COLO668 (cell line): ENCODE results near the gene FAM177A1.
"Not testable (repeated sequence)": the region's sequence is repeated elsewhere in the genome, so short reads cannot be mapped to it uniquely, and the experiment has no call there.

Source experiments
- DNase-seq: peaks from one replicate; lab custom pipeline; 2025; ENCODE audit not compliant: unreplicated experiment; lab: John Stamatoyannopoulos, UW

FAM177A1 gene

GRCh38 chr14:35046048-35046750 lies at the start of gene FAM177A1:
TSS of gene FAM177A1 (plus strand) at chr14:35046272. CDS start at chr14:35046464, 192 bp downstream.
- peak; percentile 98 for DNase-seq

GRCh38 chr14:34997762-34998161 lies 48.3 kb upstream of the FAM177A1 start:
- DNase-seq, result no peak

- no peak for DNase-seq
These were observed 46.6 kb upstream of the FAM177A1 start for GRCh38 chr14:34999500-34999899.

- no peak for DNase-seq
These were observed 44.5 kb upstream of the FAM177A1 start for GRCh38 chr14:35001621-35002020.

- DNase-seq, result no peak
These were observed 41.2 kb upstream of the FAM177A1 start for GRCh38 chr14:35004839-35005238.

GRCh38 chr14:35016568-35016967 lies 29.5 kb upstream of the FAM177A1 start:
- no peak for DNase-seq

GRCh38 chr14:35020713-35021112 lies 25.4 kb upstream of the FAM177A1 start:
- no peak for DNase-seq

GRCh38 chr14:35028435-35028834 lies 17.6 kb upstream of the FAM177A1 start:
- DNase-seq, result no peak

- DNase-seq, result no peak
These were observed 13.5 kb upstream of the FAM177A1 start for GRCh38 chr14:35032562-35032961.

GRCh38 chr14:35034440-35034833 lies 11.6 kb upstream of the FAM177A1 start:
- no peak for DNase-seq

- not testable (repeated sequence) for DNase-seq
These were observed 11.0 kb upstream of the FAM177A1 start for GRCh38 chr14:35034944-35035554.

- not testable (repeated sequence) for DNase-seq
These were observed 7.8 kb upstream of the FAM177A1 start for GRCh38 chr14:35038312-35038711.

- no peak for DNase-seq
These were observed 3.4 kb upstream of the FAM177A1 start for GRCh38 chr14:35042632-35043031.

- no peak for DNase-seq
These were observed 3.0 kb upstream of the FAM177A1 start for GRCh38 chr14:35043046-35043445.

GRCh38 chr14:35044939-35045797 lies 904 bp upstream of the FAM177A1 start:
- DNase-seq, result no peak

- no peak for DNase-seq
These were observed 349 bp upstream of the FAM177A1 start for GRCh38 chr14:35045798-35046047.

GRCh38 chr14:35046751-35047536 lies 872 bp downstream of the FAM177A1 start:
- peak; percentile 50 for DNase-seq

- no peak for DNase-seq
These were observed 2.0 kb downstream of the FAM177A1 start for GRCh38 chr14:35047976-35048513.

- no peak for DNase-seq
These were observed 4.6 kb downstream of the FAM177A1 start for GRCh38 chr14:35050652-35051051.

- DNase-seq, result no peak
These were observed 5.7 kb downstream of the FAM177A1 start for GRCh38 chr14:35051796-35052195.

- no peak for DNase-seq
These were observed 6.6 kb downstream of the FAM177A1 start for GRCh38 chr14:35052637-35053036.
